Measurements from ENCODE around the gene CDC23. TPM values are rescaled to one million over a fixed set of nuclear protein-coding genes. Genes with fewer than 3 reads are reported as not detected.
A peak's percentile ranks its signal among the peaks of the same experiment; 100 is the strongest.

CDC23 gene
- total RNA-seq, 2 donors from 2014 or later = 6.6 to 16.6 TPM

DNA sequence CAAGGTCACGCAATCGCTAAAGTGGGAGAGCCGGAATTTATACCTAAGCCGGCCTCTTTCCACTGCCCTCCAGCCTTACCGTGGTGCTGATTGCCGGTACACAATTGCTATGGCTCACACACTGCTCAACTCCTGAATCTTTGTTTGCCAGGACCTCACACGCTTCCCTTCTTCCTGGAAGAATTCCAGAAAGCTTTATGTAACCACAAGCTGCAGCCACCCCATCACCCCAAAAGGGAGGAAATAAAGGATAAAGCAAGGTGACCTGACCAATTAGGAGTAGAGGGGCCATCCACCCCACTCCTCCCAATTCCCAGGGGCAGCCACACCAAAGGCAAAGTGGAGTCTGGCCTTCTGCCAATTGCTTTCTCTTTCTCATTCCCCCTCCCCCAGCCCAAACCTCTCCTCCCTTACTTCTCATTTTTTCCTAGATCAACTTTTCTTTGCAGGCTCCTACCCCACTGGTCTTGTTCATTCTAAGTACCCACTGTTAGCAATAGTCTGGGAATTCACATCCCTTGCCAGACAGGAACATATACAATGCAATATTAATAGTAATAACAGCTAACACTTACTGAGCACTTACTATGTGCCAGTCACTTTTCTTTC lies 18.0 kb upstream of the CDC23 start:
- Histone ChIP-seq H3K27me3 (no peaks in the 10 kb centered on the region), H3K4me3 (no peak overlapping the region), H3K36me3 (replicated peaks in 1 of 2; ENCODE audit: insufficient read depth in 1 of 2, low read depth in 2 of 2) (no peaks in the 10 kb centered on the region), H3K9me3 (no peaks in the 10 kb centered on the region), H3K27ac (peak overlapping the region in 2 of 4 donors; percentile 44 to 45), H3K4me1 (peaks cover 19% of the 10 kb centered on the region)
- TF ChIP-seq, protein P1, sequence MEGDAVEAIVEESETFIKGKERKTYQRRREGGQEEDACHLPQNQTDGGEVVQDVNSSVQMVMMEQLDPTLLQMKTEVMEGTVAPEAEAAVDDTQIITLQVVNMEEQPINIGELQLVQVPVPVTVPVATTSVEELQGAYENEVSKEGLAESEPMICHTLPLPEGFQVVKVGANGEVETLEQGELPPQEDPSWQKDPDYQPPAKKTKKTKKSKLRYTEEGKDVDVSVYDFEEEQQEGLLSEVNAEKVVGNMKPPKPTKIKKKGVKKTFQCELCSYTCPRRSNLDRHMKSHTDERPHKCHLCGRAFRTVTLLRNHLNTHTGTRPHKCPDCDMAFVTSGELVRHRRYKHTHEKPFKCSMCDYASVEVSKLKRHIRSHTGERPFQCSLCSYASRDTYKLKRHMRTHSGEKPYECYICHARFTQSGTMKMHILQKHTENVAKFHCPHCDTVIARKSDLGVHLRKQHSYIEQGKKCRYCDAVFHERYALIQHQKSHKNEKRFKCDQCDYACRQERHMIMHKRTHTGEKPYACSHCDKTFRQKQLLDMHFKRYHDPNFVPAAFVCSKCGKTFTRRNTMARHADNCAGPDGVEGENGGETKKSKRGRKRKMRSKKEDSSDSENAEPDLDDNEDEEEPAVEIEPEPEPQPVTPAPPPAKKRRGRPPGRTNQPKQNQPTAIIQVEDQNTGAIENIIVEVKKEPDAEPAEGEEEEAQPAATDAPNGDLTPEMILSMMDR (IDR thresholded peaks at IDR 0.05) = no peak
- TF ChIP-seq POLR2A (IDR thresholded peaks at IDR 0.05) = no peak
- DNase-seq (peak; percentile 33 to 56 (median 44)), ATAC-seq (peak; percentile 58)
- intact Hi-C loops (cut with DNase I) = no loop called here
- 2 to 11% methylated on average over 7 of the region's 7 CpGs for WGBS, 2 donors

- intact Hi-C loops (cut with DNase I) = no loop called here
- no peak for TF ChIP-seq POLR2A (IDR thresholded peaks at IDR 0.05)
- TF ChIP-seq, protein P1 (IDR thresholded peaks at IDR 0.05) = no peak
- no peaks in the 10 kb centered on the region for H3K36me3 ChIP-seq (replicated peaks in 1 of 2; ENCODE audit: insufficient read depth in 1 of 2, low read depth in 2 of 2)
- no peaks in the 10 kb centered on the region for H3K9me3 ChIP-seq
- peak overlapping the region in 3 of 4 donors; percentile 27 to 45 (median 44) for H3K27ac ChIP-seq
- peaks cover 19% of the 10 kb centered on the region for H3K4me1 ChIP-seq
- DNase-seq (peak in 1 of 4 donors; percentile 13), ATAC-seq (no peak)
- no peaks in the 10 kb centered on the region for H3K27me3 ChIP-seq
- H3K4me3 ChIP-seq = no peak overlapping the region
Observed at GRCh38 chr5:138230261-138230660, 17.1 kb upstream of the CDC23 start.

- TF ChIP-seq, protein P1 (IDR thresholded peaks at IDR 0.05) = no peak
- no peak for TF ChIP-seq POLR2A (IDR thresholded peaks at IDR 0.05)
- no peak overlapping the region for H3K27ac ChIP-seq
- H3K4me1 ChIP-seq = peaks cover 19% of the 10 kb centered on the region
- intact Hi-C loops (cut with DNase I) = no loop called here
- 69 to 77% methylated on average over 6 of the region's 6 CpGs for WGBS, 2 donors
- no peak overlapping the region for H3K4me3 ChIP-seq
- no peaks in the 10 kb centered on the region for H3K9me3 ChIP-seq
- ATAC-seq = no peak
- no peaks in the 10 kb centered on the region for H3K36me3 ChIP-seq (replicated peaks in 1 of 2; ENCODE audit: insufficient read depth in 1 of 2, low read depth in 2 of 2)
- H3K27me3 ChIP-seq = no peaks in the 10 kb centered on the region
- DNase-seq = no peak
Observed at GRCh38 chr5:138229387-138229786, 16.3 kb upstream of the CDC23 start.

GRCh38 chr5:138226910-138227309 lies 13.8 kb upstream of the CDC23 start:
- Histone ChIP-seq H3K27me3 (no peaks in the 10 kb centered on the region), H3K4me3 (no peak overlapping the region), H3K4me1 (peaks cover 23% of the 10 kb centered on the region), H3K27ac (no peak overlapping the region), H3K9me3 (no peaks in the 10 kb centered on the region), H3K36me3 (replicated peaks in 1 of 2; ENCODE audit: insufficient read depth in 1 of 2, low read depth in 2 of 2) (no peaks in the 10 kb centered on the region)
- TF ChIP-seq, protein P1 (IDR thresholded peaks at IDR 0.05) = no peak
- TF ChIP-seq POLR2A (IDR thresholded peaks at IDR 0.05) = no peak
- ATAC-seq (no peak), DNase-seq (no peak)
- intact Hi-C loops (cut with DNase I) = no loop called here

DNA sequence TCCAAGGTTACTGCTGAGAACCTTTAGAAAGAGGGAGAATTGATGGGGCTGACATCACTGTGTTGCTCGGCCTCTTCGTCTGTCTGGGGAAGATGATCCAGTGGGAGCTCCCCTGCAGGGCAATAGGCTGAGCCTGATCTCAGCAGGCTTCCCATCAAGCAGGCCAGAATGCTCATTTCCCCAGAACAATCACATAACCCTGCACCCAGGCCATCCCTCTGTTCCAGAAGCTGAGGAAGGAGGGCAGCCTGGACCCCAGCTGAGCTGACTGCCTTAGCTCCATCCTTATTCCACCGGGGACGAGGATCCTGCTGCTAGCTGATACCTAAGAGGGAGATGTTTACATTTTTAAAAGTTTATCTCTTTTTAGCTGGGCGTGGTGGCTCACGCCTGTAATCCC lies 11.6 kb upstream of the CDC23 start:
- H3K27me3 ChIP-seq = no peaks in the 10 kb centered on the region
- no peaks in the 10 kb centered on the region for H3K9me3 ChIP-seq
- TF ChIP-seq, protein P1 (IDR thresholded peaks at IDR 0.05) = no peak
- no peak for TF ChIP-seq POLR2A (IDR thresholded peaks at IDR 0.05)
- no peak overlapping the region for H3K27ac ChIP-seq
- no peaks in the 10 kb centered on the region for H3K36me3 ChIP-seq (replicated peaks in 1 of 2; ENCODE audit: insufficient read depth in 1 of 2, low read depth in 2 of 2)
- ATAC-seq (no peak), DNase-seq (no peak)
- no peak overlapping the region for H3K4me3 ChIP-seq
- peaks cover 11% of the 10 kb centered on the region for H3K4me1 ChIP-seq
- intact Hi-C loops (cut with DNase I) = no loop called here
- WGBS, 2 donors = 67 to 79% methylated on average over 4 to 6 of the region's 6 CpGs
